Skin of body (tissue), 2 donors: ENCODE results near the gene PSME1. TPM values are rescaled to one million over a fixed set of nuclear protein-coding genes. Genes with fewer than 3 reads are reported as not detected.

Source experiments
- DNase-seq: peaks from one replicate; lab custom pipeline; 2025; lab: John Stamatoyannopoulos, UW
- total RNA-seq: library from RNA; depleted of rRNA; stranded (reverse); fragments of >200 nt; gene quantifications from one replicate; pipeline ENCODE4 v1.2.3, GENCODE V29; 2014

The PSME1 gene
- 59.7 TPM for total RNA-seq

- DNase-seq: peak; percentile 80
Measured at GRCh38 chr14:24135834-24136683, at the start of gene PSME1. TSS of gene PSME1 (plus strand) at chr14:24136194. CDS start at chr14:24136263, 69 bp downstream.

GRCh38 chr14:24087004-24087403, 49.0 kb upstream of the PSME1 start:
- DNase-seq: no peak

- no peak for DNase-seq
Measured at GRCh38 chr14:24088095-24088494, 47.9 kb upstream of the PSME1 start.

- DNase-seq: no peak
Measured at GRCh38 chr14:24089890-24090289, 46.1 kb upstream of the PSME1 start.

- DNase-seq: no peak
Measured at GRCh38 chr14:24092110-24092504, 43.9 kb upstream of the PSME1 start.

- no peak for DNase-seq
Measured at GRCh38 chr14:24092505-24093206, 43.3 kb upstream of the PSME1 start.

- no peak for DNase-seq
Measured at GRCh38 chr14:24093207-24093900, 42.6 kb upstream of the PSME1 start.

GRCh38 chr14:24093901-24094840, 41.8 kb upstream of the PSME1 start, which contains the start of gene PCK2:
TSS of gene PCK2 (plus strand) at chr14:24094311. CDS start at chr14:24094406, 95 bp downstream.
- peak; percentile 73 for DNase-seq

- no peak for DNase-seq
Measured at GRCh38 chr14:24094841-24095270, 41.1 kb upstream of the PSME1 start.

GRCh38 chr14:24095271-24096068, 40.5 kb upstream of the PSME1 start:
- no peak for DNase-seq

- DNase-seq: no peak
Measured at GRCh38 chr14:24096545-24097181, 39.3 kb upstream of the PSME1 start.

- DNase-seq: no peak
Measured at GRCh38 chr14:24098229-24098926, 37.6 kb upstream of the PSME1 start.

- no peak for DNase-seq
Measured at GRCh38 chr14:24098927-24099813, 36.8 kb upstream of the PSME1 start.

GRCh38 chr14:24100197-24100981, 35.6 kb upstream of the PSME1 start:
- DNase-seq: no peak

- no peak for DNase-seq
Measured at GRCh38 chr14:24100982-24101494, 35.0 kb upstream of the PSME1 start.

GRCh38 chr14:24102357-24103048, 33.5 kb upstream of the PSME1 start:
- DNase-seq: no peak
